Esophagus squamous epithelium (tissue), 5 donors: ENCODE measurements around the gene DEFB131B. TPM values are rescaled to one million over a fixed set of nuclear protein-coding genes. Genes with fewer than 3 reads are reported as not detected.
"Not testable (repeated sequence)": the region's sequence is repeated elsewhere in the genome, so short reads cannot be mapped to it uniquely, and the experiment has no call there.

Experiments
- DNase-seq: peaks from one replicate; lab custom pipeline; 2025; lab: John Stamatoyannopoulos, UW
- H3K27ac ChIP-seq, 4 donors: fragments of 200-600 bp; sonication (generic); one replicate each; pipeline ENCODE4 v1.5.1; 2016 to 2019; ENCODE audit warnings: mild to moderate bottlenecking in 1 of 4
- H3K27me3 ChIP-seq, 4 donors: fragments of 200-600 bp; sonication (generic); 1 replicate in 3 of 4; 2 replicates in 1 of 4; pipeline versions ENCODE4 v1.5.1 to v1.6.0; 2017 to 2021; ENCODE audit warnings: antibody characterized with exemption in 1 of 4
- H3K36me3 ChIP-seq, 3 donors: fragments of 200-600 bp; sonication (generic); one replicate each; pipeline ENCODE4 v1.5.1; 2016 to 2019
- H3K4me1 ChIP-seq, 3 donors: fragments of 200-600 bp; sonication (generic); one replicate each; pipeline ENCODE4 v1.5.1; 2017 to 2019
- H3K4me3 ChIP-seq, 4 donors: fragments of 200-600 bp; sonication (generic); 1 replicate in 3 of 4; 2 replicates in 1 of 4; pipeline ENCODE4 v1.5.1; 2016 to 2019; ENCODE audit warnings: mild to moderate bottlenecking in 2 of 4, moderate library complexity in 1 of 4
- H3K9me3 ChIP-seq, 3 donors: fragments of 200-600 bp; sonication (generic); one replicate each; pipeline ENCODE4 v1.5.1; 2016 to 2019
- WGBS, 2 donors: methylation state at CpG; one replicate each; pipeline ENCODE4 v1.1.5; 2018; 5-methylcytosine and 5-hydroxymethylcytosine counted together
- intact Hi-C: fragments of 100-400 bp; cut with DNase I; formaldehyde crosslinking; loops from one replicate; pipeline ENCODE4 v1.15.0; 2022
- total RNA-seq, 4 donors: library from RNA; depleted of rRNA; stranded (reverse); fragments of >200 nt; gene quantifications; one replicate each; pipeline ENCODE4 v1.1.0, GENCODE V29; 2016
- TF ChIP-seq, protein P1 (sequence below), 6 experiments: fragments of 450-650 bp in 4 of 6; fragments of 200-600 bp in 2 of 6; sonication (generic) in 2 of 6; IDR thresholded peaks; one replicate each; pipeline ENCODE4 v1.5.1; 2016 to 2019; ENCODE audit warnings: antibody characterized with exemption in 6 of 6, mild to moderate bottlenecking in 4 of 6, moderate library complexity in 4 of 6
- donor health status: DM: yes; HTN: yes; CAD: no.

Gene DEFB131B
- total RNA-seq, 4 donors from 2014 or later, result not detected

DNA sequence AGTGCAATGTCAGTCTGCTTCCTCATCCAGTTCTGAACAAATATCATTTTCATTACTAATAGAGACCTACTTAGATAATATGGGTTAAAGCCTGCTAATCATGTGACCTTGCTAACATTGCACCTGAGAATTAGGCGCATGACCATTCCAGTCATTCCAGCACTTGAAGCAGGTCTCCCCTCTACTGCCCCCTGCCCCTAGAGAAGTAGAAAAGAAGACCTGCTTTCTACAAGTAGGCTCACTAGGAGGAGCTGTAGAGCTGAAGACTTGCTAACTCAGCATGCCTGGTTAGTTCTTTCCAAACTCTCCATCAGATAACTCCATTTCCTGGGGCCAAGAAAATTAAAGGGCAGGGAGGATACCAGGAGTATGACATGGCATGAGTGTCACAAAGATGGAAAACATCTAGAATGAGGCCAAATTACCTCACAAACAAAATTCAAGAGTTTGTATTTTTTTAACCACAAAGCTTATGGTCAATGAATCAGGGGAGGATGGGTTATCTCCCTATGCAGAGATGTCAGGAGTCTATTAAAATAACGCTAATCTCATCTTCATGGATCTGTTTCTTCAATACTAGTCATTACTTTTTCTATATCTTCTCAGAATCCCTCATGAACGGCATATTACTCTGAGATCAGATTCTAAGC is 14.2 kb upstream of the DEFB131B start:
- TF ChIP-seq, protein P1, sequence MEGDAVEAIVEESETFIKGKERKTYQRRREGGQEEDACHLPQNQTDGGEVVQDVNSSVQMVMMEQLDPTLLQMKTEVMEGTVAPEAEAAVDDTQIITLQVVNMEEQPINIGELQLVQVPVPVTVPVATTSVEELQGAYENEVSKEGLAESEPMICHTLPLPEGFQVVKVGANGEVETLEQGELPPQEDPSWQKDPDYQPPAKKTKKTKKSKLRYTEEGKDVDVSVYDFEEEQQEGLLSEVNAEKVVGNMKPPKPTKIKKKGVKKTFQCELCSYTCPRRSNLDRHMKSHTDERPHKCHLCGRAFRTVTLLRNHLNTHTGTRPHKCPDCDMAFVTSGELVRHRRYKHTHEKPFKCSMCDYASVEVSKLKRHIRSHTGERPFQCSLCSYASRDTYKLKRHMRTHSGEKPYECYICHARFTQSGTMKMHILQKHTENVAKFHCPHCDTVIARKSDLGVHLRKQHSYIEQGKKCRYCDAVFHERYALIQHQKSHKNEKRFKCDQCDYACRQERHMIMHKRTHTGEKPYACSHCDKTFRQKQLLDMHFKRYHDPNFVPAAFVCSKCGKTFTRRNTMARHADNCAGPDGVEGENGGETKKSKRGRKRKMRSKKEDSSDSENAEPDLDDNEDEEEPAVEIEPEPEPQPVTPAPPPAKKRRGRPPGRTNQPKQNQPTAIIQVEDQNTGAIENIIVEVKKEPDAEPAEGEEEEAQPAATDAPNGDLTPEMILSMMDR (IDR thresholded peaks at IDR 0.05), result peak in 4 of 6 experiments; percentile 16 to 69 (median 54)
- H3K4me1 ChIP-seq, H3K9me3 ChIP-seq, intact Hi-C loops, H3K27me3 ChIP-seq, H3K27ac ChIP-seq, H3K36me3 ChIP-seq, DNase-seq, H3K4me3 ChIP-seq: not testable (repeated sequence)
- 55 to 63% methylated on average over 3 of the region's 3 CpGs for WGBS, 2 donors

DNA sequence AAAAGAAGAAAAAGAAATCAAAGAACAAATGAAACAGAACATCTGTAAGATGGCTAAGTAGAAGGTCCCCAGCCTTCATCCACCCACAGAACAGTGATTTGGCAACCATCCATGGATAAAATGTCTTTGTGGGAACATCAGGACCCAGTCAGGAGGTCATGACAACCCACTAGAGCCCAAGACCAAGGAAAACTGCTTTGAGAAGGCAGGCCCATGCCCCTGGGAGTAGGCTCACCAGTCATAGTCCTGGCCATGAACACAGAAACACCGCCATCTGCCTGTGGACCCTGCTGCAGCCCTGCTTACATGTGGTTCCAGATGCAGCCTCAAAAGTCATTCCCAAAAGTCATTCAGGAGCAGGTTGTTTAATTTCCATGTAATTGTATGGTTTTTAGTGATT is 11.0 kb upstream of the DEFB131B start:
- DNase-seq, H3K4me3 ChIP-seq, H3K36me3 ChIP-seq, H3K27ac ChIP-seq, intact Hi-C loops, H3K9me3 ChIP-seq, H3K27me3 ChIP-seq, H3K4me1 ChIP-seq: not testable (repeated sequence)
- 75 to 80% methylated on average over 1 of the region's 1 CpG for WGBS, 2 donors
- TF ChIP-seq, protein P1 (IDR thresholded peaks at IDR 0.05), result peak in 1 of 6 experiments; percentile 5

DNA sequence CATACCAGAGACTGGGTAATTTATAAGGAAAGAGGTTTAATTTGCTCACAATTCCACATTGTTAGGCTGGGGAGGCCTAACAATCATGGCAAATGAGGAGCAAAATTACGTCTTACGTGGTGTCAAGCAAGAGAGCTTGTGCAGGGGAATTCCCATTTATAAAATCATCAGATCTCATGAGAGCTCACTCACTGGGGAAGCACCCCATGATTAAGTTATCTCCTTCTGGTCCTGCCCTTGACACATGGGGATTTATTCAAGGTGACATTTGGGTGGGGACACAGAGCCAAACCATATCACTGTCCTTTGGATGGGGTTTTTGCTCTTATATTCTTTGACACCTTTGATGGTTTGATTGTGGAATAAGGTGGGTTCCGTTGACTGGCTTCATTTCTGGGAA is 8.3 kb upstream of the DEFB131B start:
- H3K27me3 ChIP-seq, H3K27ac ChIP-seq, H3K4me1 ChIP-seq, DNase-seq, H3K36me3 ChIP-seq, H3K4me3 ChIP-seq, H3K9me3 ChIP-seq, intact Hi-C loops: not testable (repeated sequence)
- 78 to 82% methylated on average over 3 of the region's 3 CpGs for WGBS, 2 donors

DNA sequence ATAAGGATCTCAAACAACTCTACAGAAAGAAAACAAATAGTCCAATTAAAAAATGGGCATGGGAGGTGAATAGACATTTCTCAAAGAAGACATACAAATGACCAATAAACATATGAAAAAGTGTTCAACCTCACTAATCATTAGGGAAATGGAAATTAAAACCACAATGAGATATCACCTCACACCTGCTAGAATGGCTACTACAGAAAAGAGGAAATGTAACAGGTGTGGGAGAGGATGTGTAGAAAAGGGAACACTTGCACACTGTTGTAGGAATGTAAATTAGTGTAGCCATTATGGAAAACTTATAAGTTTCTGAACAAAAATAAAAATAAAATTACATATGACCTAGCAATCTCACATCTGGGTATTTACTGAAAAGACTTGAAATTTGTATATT is 7.6 kb upstream of the DEFB131B start:
- H3K9me3 ChIP-seq, H3K4me1 ChIP-seq, DNase-seq, H3K36me3 ChIP-seq, H3K27me3 ChIP-seq, intact Hi-C loops, H3K27ac ChIP-seq, H3K4me3 ChIP-seq: not testable (repeated sequence)

DNA sequence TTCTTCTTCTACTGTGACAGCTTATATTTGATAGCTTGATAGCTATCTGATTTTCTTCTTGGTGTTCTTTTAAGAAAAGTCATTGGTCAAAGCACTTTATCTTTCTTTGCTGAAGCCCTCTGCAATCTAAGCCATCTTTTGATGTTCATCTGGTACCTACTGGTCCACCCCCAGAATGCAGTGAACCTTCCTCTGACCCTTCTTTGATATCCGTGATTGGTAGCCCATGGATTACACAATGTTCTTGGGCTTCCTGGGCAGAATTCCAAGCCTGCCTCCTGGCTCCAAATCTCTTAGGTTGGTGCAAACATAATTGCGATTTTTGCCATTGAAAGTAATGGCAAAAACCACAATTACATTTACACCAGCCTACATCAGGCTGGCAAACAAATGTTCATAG is 2.0 kb upstream of the DEFB131B start:
- H3K27ac ChIP-seq, intact Hi-C loops, H3K4me1 ChIP-seq, DNase-seq, H3K27me3 ChIP-seq, H3K9me3 ChIP-seq, H3K4me3 ChIP-seq: not testable (repeated sequence)
- H3K36me3 ChIP-seq, result peaks cover 0 to 11% (median 0%) of the 10 kb centered on the region in 3 donors
- 50 to 65% methylated on average over 2 of the region's 2 CpGs for WGBS, 2 donors

DNA sequence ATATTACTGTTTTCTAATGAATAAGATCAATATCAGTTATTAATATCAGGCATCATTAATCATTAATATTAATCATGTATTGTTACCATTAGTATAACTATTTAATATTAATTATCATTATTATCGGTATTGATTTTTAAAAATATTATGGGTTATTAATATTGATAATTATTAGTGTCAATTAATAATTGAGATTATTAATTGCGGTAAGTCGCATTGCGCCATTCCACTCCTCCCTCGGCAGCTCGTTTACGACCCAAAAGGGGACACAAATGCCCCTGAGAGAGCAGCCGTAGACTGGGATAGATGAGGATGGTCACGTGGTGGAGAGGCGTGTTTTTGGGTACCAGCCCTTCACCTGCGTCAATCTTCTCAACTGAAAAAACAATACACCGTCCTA is 7.6 kb downstream of the DEFB131B start:
- H3K4me1 ChIP-seq, H3K9me3 ChIP-seq, intact Hi-C loops, H3K4me3 ChIP-seq, H3K27ac ChIP-seq, DNase-seq, H3K27me3 ChIP-seq, H3K36me3 ChIP-seq: not testable (repeated sequence)
- 95 to 99% methylated on average over 12 of the region's 12 CpGs for whole genome bisulfite sequencing, 2 donors

DNA sequence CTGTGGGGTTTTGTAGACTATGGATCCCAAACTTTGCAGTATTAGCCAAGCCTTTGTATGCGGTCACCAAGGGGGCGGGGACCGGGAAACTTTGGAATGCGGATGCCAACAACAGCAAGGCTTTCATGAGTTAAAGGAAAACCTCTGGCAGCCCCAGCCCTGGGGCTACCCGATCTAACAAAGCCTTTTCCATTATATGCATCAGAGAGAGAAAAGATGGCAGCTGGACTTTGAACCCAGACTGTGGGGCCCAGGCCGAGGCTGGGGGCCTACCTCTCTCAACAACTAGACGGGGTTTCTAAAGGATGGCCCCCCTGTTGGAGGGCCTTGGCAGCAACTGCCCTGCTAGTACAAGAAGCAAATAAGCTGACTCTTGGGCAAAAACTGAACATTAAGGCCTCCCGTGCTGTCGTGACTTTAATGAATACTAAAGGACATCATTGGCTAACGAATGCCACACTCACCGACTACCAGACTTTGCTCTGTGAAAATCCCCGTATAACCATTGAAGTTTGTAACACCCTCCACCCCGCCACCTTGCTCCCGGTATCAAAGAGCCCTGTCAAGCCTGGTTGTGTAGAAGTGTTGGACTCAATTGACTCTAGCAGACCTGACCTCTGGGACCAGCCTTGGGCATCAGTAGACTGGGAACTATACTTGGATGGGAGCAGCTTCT is 10.2 kb downstream of the DEFB131B start:
- H3K27me3 ChIP-seq, DNase-seq, H3K27ac ChIP-seq, H3K36me3 ChIP-seq, H3K4me1 ChIP-seq, H3K9me3 ChIP-seq, H3K4me3 ChIP-seq, intact Hi-C loops: not testable (repeated sequence)
- 84 to 90% methylated on average over 13 of the region's 14 CpGs for WGBS, 2 donors

DNA sequence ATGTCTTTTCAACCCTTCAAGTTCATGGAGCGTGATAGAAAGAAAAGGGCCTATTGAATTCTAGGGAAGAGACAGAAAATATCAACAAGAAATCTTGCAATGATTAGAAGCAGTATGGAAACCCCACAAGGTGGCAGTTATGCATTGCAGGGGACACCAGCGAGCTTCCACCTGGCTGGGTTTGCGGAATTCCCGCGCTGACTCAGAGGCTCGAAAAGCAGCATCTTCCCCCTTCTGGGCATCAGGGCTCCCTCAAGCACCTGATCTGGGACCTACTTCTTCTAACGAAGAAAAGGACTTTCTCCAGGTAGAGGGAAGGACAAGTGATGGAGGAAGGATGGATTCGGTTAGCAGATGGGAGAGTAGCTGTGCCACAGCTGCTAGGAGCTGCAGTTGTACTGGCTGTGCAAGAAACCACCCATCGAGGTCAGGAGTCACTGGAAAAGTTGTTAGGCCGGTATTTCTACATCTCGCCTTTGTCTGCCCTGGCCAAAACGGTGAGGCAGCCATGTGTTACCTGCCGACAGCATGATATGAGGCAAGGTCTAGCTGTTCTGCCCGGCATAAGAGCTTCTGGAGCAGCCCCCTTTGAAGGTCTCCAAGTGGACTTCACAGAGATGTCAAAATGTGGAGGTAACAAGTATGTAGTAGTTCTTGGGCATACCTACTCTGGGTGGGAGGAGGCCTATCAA is 11.1 kb downstream of the DEFB131B start:
- H3K27me3 ChIP-seq, H3K4me1 ChIP-seq, H3K4me3 ChIP-seq, H3K27ac ChIP-seq, DNase-seq, H3K9me3 ChIP-seq, intact Hi-C loops, H3K36me3 ChIP-seq: not testable (repeated sequence)
- WGBS, 2 donors, result 70 to 89% methylated on average over 6 to 7 of the region's 14 CpGs
